Suprapubic skin (tissue), 4 donors: ENCODE measurements around the gene ZNF473. TPM values are rescaled to one million over a fixed set of nuclear protein-coding genes. Genes with fewer than 3 reads are reported as not detected.

Source experiments
- DNase-seq, 2 donors: peaks; one replicate each; pipeline ENCODE4 v3.0.0-alpha.2; 2019; ENCODE audit warnings: low spot score in 2 of 2
- H3K27ac ChIP-seq: fragments of 200-600 bp; sonication (generic); one replicate; pipeline ENCODE4 v1.5.1; 2019
- H3K27me3 ChIP-seq: fragments of 200-600 bp; sonication (generic); one replicate; pipeline ENCODE4 v1.5.1; 2019
- H3K36me3 ChIP-seq: fragments of 200-600 bp; sonication (generic); one replicate; pipeline ENCODE4 v1.5.1; 2019
- H3K4me1 ChIP-seq: fragments of 200-600 bp; sonication (generic); one replicate; pipeline ENCODE4 v1.5.1; 2019
- H3K4me3 ChIP-seq: fragments of 200-600 bp; sonication (generic); one replicate; pipeline ENCODE4 v1.5.1; 2019; ENCODE audit warnings: mild to moderate bottlenecking
- H3K9me3 ChIP-seq: fragments of 200-600 bp; sonication (generic); one replicate; pipeline ENCODE4 v1.5.1; 2019
- CTCF ChIP-seq, 2 donors: fragments of 200-600 bp in 1 of 2; fragments of 450-650 bp in 1 of 2; sonication (generic) in 1 of 2; IDR thresholded peaks; one replicate each; pipeline ENCODE4 v1.5.1; 2016 to 2019; ENCODE audit warnings: antibody characterized with exemption in 2 of 2, mild to moderate bottlenecking in 1 of 2, moderate library complexity in 1 of 2
- EP300 ChIP-seq: sonication (generic); formaldehyde crosslinking; IDR thresholded peaks from one replicate; pipeline ENCODE4 v1.6.1; 2017; ENCODE audit warnings: antibody characterized with exemption
- POLR2A ChIP-seq, 2 donors: fragments of 450-650 bp; IDR thresholded peaks; one replicate each; pipeline ENCODE4 v1.6.1; 2017; ENCODE audit warnings: antibody characterized with exemption in 2 of 2, mild to moderate bottlenecking in 2 of 2, moderate library complexity in 2 of 2
- POLR2AphosphoS5 ChIP-seq, 3 donors: sonication (generic); formaldehyde crosslinking; IDR thresholded peaks; one replicate each; pipeline ENCODE4 v1.6.1; 2017; ENCODE audit warnings: antibody characterized with exemption in 3 of 3
- WGBS: methylation state at CpG from one replicate; pipeline ENCODE4 v1.1.5; 2018; 5-methylcytosine and 5-hydroxymethylcytosine counted together
- total RNA-seq, 4 donors: library from RNA; depleted of rRNA; stranded (reverse); fragments of >200 nt; gene quantifications; one replicate each; pipeline ENCODE4 v1.1.0, GENCODE V29; 2016

ZNF473 gene
- total RNA-seq, 4 donors from 2014 or later: 8.5 to 18.5 (median 12.2) TPM

DNA sequence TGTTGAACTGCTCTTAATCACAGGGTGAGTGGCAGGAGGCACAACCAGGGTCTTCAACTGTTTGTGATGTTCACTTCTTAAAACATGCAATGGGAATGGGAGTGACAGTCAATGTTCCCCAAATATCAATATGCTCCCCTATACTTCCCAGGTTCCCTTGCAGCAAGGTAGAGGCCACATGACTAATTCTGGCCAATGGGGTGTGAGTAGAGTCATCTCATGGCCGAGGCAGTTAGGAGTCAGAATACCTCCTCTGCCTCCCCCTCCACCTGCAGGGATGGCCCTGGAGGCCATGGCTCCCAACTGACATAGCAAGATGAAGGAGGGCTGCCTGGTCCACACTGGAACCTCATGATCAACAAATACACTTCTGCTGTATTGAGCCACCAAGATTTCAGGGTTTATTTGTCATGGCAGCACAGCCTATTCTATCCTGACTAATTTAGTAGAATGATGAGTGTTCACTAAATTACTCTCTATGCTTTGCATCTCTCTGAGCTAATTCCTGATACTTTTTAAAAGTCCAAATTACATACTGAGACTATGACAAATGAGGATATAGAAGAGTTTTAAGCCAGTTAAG lies 9.5 kb upstream of the ZNF473 start:
- H3K27me3 ChIP-seq: no peaks in the 10 kb centered on the region
- no peak overlapping the region for H3K4me3 ChIP-seq
- H3K36me3 ChIP-seq: peaks cover 86% of the 10 kb centered on the region
- DNase-seq: no peak
- 86% methylated on average over 1 of the region's 1 CpG for WGBS
- H3K4me1 ChIP-seq: no peaks in the 10 kb centered on the region
- no peak overlapping the region for H3K27ac ChIP-seq
- TF ChIP-seq CTCF (IDR thresholded peaks at IDR 0.05) (no peak), EP300 (no peak)
- no peaks in the 10 kb centered on the region for H3K9me3 ChIP-seq

DNA sequence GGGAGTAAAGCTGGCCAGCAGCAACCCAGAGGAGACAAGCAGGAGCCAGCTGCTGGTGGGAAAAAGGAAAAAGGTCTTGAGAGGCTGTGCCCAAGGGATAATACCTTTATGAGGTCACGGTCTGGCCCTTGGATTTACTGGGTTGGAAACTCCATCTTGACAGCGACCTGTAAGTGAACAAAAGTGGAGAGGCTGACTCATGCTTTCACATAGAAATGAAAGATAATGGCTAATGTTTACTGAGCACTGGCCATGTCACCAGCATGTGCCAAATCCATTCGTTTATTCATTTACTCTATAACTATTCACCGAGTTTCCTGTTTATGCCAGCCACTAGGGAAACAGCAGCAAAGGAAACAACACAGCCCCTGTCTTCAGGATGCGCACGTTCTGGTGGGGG lies 5.3 kb upstream of the ZNF473 start:
- Histone ChIP-seq H3K27me3 (no peaks in the 10 kb centered on the region), H3K9me3 (no peaks in the 10 kb centered on the region), H3K4me3 (no peak overlapping the region), H3K36me3 (peaks cover 51% of the 10 kb centered on the region), H3K4me1 (peaks cover 15% of the 10 kb centered on the region), H3K27ac (no peak overlapping the region)
- DNase-seq: no peak
- 86% methylated on average over 6 of the region's 6 CpGs for WGBS
- TF ChIP-seq CTCF (IDR thresholded peaks at IDR 0.05) (no peak), POLR2AphosphoS5 (IDR thresholded peaks at IDR 0.05) (no peak), POLR2A (IDR thresholded peaks at IDR 0.05) (no peak), EP300 (no peak)

GRCh38 chr19:50022823-50023222 lies 3.0 kb upstream of the ZNF473 start:
- TF ChIP-seq EP300: no peak
- TF ChIP-seq CTCF (IDR thresholded peaks at IDR 0.05): no peak
- no peak for TF ChIP-seq POLR2AphosphoS5 (IDR thresholded peaks at IDR 0.05)
- TF ChIP-seq POLR2A (IDR thresholded peaks at IDR 0.05): no peak
- H3K4me1 ChIP-seq: peaks cover 32% of the 10 kb centered on the region
- no peak overlapping the region for H3K4me3 ChIP-seq
- H3K9me3 ChIP-seq: no peaks in the 10 kb centered on the region
- WGBS: 90% methylated on average over 7 of the region's 7 CpGs
- no peaks in the 10 kb centered on the region for H3K27me3 ChIP-seq
- DNase-seq: no peak
- no peak overlapping the region for H3K27ac ChIP-seq
- H3K36me3 ChIP-seq: peaks cover 30% of the 10 kb centered on the region

DNA sequence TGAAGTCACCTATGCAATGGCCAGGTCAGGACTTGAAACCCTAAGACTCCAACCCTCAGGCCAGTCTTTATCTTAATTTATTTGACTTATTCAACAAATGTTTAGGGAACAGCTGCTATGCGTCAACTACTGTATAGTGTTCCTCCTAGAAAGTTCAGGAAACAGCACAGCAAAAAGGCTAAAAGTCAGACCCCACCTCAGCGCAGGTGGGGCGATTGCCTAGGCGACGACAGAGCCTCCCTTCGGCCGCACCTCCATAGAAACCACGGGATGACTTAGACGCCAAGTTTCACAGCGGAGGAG lies 1.1 kb upstream of the ZNF473 start:
- Histone ChIP-seq H3K36me3 (peaks cover 17% of the 10 kb centered on the region), H3K27me3 (no peaks in the 10 kb centered on the region), H3K4me1 (peaks cover 32% of the 10 kb centered on the region), H3K4me3 (peak overlapping the region; percentile 80), H3K27ac (peak overlapping the region; percentile 87), H3K9me3 (no peaks in the 10 kb centered on the region)
- WGBS: 0% methylated on average over 10 of the region's 10 CpGs
- no peak for DNase-seq
- no peak for TF ChIP-seq EP300
- TF ChIP-seq POLR2AphosphoS5 (IDR thresholded peaks at IDR 0.05): no peak

GRCh38 chr19:50025022-50025793 lies 597 bp upstream of the ZNF473 start, which contains the start of gene VRK3:
Gene VRK3, minus strand, starts transcription at chr19:50025372. Its CDS starts 9,210 bp downstream, at chr19:50016162.
- TF ChIP-seq POLR2AphosphoS5 (IDR thresholded peaks at IDR 0.05) (peak in 2 of 3 donors; percentile 3 to 50), EP300 (no peak), CTCF (IDR thresholded peaks at IDR 0.05) (no peak), POLR2A (IDR thresholded peaks at IDR 0.05) (peak in 1 of 2 donors; percentile 69)
- DNase-seq: peak; percentile 99
- Histone ChIP-seq H3K27ac (peak within 1 kb of the TSS; percentile 87), H3K27me3 (no peaks in the 10 kb centered on the region), H3K4me3 (peak within 1 kb of the TSS; percentile 80), H3K9me3 (no peaks in the 10 kb centered on the region), H3K36me3 (peaks cover 12% of the 10 kb centered on the region), H3K4me1 (peaks cover 32% of the 10 kb centered on the region)
- under 1% methylated on average over 55 of the region's 59 CpGs for WGBS
